ENCODE measurements around the gene ZNF688.
"Not testable (repeated sequence)": the region's sequence is repeated elsewhere in the genome, so short reads cannot be mapped to it uniquely, and the experiment has no call there.

Gene ZNF688

GRCh38 chr16:30532285-30533145, 39.0 kb downstream of the ZNF688 start:
- DNase-seq: no peak

GRCh38 chr16:30530163-30531037, 41.1 kb downstream of the ZNF688 start:
- no peak for DNase-seq

DNA sequence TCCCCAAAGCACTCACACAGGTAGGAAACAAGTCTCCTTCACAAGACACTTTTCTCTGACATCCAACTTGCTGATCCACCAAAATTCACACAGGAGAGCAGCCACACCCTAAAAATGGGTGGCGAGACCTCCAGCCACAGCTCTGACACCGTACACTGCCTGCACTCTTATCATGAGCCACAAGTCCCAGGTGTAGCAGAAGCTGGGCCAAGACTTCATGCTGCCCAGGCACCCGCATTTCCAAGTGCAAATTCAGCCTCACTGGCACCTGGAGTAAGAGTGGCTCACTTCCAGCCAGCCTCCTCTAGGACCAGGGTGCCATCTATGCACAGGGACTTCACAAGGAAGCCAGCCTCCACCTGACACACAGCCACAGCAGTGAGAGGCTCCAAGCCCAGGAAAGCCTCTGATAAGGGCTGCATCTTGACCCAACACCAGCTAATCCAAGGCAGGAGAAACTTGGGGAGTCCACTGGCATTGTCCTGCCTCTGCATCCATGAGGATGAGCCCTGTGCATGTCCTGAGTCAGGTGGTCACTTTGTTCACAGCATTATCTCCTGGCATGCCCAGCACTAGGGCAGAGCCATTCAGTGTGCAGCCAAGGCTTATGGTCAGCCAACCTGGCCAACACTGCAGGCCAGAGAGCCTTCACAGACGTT, 42.6 kb downstream of the ZNF688 start:
- DNase-seq: no peak

- DNase-seq: no peak
Measured at GRCh38 chr16:30527635-30528178, 43.8 kb downstream of the ZNF688 start.

DNA sequence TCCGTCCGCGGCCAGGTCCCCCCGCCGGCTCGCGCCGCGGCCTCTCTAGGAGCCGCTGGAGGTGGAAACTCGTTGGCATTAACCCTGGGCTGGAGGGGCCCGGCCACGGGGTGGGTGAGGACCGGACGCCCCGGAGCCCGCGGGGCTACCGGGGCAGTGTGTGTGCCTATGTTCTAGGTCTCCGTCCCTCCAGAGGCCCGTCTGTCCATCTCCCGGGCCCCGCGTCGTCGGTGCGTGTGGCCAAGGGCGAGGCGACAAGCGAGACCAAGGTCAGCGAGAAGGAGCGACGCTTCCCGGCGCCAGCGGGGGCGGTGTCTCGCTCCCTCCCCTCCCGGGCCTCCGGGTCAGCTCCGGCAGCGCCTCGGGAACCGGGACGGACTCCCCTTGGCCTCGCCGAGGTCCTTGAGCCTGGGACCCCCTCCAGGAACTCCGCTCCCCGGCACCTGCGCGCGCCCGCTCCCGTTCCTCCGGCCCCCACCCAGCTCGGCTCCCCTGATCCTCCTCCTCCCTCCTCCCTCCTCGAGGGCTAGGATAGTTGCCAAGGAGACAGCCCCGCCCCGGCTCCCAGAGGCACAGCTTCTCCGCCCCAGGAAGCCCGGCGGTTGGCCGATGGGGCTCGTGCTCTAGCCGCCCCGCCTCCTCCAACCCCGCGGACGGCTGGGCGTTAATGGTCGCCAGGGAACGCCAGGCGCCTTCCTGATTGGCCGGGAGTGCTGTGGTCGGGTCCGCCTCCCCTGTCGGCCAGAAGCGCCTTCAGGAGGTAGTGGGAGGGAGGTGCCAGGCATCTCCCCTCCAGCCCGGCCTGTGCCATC, 44.5 kb downstream of the ZNF688 start:
- DNase-seq: peak; percentile 91

- DNase-seq: no peak
Measured at GRCh38 chr16:30526137-30526822, 45.2 kb downstream of the ZNF688 start, which contains the start of gene ZNF768. Gene ZNF768 (minus strand): TSS chr16:30526566. CDS start chr16:30526413, 153 bp downstream.

GRCh38 chr16:30525844-30526136, 45.7 kb downstream of the ZNF688 start:
- no peak for DNase-seq

GRCh38 chr16:30524575-30525568, 46.6 kb downstream of the ZNF688 start:
- DNase-seq: no peak

GRCh38 chr16:30523768-30524574, 47.5 kb downstream of the ZNF688 start:
- no peak for DNase-seq

- DNase-seq: not testable (repeated sequence)
Measured at GRCh38 chr16:30522702-30523463, 48.6 kb downstream of the ZNF688 start.

DNA sequence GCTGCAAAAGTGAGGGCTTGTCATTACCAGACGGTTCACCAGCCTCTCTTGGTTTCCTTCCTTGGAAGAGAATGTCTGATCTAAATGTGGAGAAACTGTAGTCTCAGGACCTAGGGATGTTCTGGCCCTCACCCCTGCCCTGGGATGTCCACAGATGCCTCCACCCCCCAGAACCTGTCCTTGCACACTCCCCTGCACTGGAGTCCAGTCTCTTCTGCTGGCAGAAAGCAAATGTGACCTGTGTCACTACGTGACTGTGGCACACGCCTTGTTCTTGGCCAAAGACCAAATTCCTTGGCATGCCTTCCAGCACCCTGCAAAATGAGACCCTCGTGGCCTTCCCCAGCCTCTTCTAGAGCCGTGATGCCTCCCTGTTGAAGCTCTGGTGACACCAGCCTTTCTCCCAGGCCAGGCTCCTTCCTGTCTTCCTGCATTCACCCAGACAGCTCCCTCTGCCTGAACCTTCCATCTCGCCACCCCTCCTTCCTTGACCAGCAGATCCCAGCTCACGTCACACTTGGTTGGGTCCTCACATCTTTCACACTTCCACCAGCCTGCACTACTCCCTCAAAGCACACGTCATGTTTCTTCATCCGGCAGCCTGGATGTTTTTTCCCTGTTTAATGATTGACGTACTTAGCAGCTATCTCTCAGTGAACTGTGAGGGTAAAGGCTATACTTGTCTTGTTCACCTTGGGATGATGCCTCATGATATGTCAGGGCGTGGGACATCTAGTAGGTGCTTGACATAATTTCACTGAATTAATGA, 49.5 kb downstream of the ZNF688 start:
- no peak for DNase-seq

GRCh38 chr16:30521476-30521872, 50.0 kb downstream of the ZNF688 start:
- no peak for DNase-seq
